Medulla oblongata (tissue), 1 donor: ENCODE data around the gene EVL.
A peak's percentile ranks its signal among the peaks of the same experiment; 100 is the strongest.

Source experiments
- DNase-seq: peaks from one replicate; pipeline ENCODE4 v3.0.0-alpha.2; 2015; ENCODE audit errors: extremely low spot score

EVL gene

DNA sequence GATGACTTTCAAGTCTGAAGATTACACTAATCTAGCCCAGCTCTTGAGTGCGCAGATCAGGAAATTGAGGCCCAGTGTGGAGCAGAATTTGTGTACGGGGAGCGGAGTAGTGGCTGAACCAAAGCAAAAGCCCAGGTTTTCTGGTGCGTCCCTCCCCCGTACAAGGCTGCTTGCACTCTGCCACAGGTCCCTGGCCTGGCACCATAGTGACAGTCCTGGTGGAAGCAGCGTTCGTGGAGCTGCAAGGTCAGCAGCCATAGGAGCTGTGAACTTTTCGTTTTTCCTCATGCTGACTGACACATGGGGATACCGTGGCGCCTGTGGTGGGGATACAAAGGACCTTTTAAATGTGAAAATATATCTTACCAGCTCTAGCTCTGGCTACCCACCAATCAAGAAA is 1.7 kb downstream of the EVL start:
- no peak for DNase-seq

- DNase-seq, result no peak
These were observed 2.3 kb downstream of the EVL start for GRCh38 chr14:100067481-100067880.

DNA sequence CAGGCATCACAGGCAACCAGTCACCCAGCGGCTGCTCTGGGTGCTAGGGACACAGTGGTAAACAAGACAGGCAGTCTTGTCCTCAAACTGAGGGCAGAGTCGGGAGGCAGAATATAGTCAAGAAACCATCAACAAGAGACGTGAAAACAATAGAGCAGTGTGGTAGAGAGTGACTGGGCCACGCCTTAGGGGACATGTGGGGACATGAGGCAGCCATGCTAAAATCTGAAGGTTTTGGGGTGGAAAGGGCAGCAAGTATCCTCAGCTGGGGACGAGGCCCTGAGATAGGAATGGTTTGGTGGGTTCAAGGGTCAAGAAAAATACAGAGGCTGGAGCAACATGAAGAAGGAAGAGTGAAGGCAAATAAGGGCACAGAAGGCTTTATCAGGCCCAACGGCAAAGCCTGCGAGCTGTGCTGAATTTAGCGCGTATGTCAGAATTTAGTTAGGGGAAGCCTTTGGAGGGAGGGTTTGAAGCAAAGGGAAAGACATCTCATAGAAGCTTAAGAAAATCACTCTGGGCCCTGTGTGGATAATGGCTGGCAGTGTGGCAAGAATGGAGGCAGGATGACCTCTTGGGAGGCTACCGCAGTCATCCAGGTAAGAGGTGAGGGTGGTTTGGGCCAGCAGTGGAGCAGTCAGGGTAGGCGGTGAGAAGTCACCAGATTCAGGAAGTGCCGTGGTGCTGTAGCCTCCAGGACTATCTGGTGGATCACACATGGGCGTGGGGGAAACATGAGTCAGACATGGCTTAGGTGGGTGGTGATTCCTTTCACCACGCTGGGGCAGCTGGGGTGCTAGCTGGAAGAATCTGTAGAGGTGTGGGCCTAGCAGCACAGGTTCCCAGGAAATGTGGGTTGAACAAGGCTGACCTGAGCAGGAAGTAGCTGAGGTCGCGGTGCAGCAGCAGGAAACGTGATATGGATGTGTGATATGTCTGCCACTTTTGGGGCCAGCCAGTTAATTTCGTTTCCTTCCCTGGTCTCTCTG is 3.0 kb downstream of the EVL start:
- DNase-seq, result peak; percentile 58

- no peak for DNase-seq
These were observed 4.1 kb downstream of the EVL start for GRCh38 chr14:100069161-100069800.

DNA sequence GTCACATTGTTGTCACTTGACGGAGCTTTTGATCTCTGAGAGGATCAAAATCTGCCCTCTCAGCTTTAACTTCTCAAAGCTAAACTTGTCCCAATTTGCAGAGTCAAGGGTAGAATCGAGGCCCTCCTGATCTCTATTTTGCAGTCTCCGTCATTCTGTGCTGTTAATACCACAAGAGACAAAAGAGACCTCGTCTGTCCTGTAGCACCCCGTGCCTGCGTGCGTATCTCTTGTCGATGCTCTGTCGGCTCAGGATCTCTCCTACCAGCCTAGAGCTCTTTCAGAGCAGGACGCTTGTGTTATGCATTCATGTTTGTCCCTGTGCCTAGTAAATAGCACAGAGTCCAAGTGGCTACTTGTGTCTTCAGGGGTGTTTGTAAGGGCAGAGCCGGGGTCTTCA is 5.1 kb downstream of the EVL start:
- DNase-seq, result no peak

DNA sequence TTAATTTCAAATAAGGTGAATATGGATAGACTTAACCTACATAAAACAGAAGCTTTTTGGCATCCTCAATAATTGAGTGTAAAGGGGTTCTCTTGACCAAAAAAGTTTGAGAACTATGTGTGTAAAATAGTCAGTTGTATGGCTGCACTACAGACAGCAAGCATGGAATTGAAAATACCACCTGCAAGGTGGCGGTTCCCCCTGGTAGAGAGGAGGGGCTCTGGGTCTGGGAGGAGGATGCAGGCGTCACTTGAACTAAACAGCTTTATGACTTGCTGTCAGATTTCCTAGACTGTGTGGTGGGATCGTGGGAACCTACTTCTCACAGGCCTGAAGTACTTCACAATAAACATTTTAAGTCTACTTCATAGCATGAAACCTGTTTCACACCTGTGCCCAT is 6.3 kb downstream of the EVL start:
- DNase-seq, result no peak

DNA sequence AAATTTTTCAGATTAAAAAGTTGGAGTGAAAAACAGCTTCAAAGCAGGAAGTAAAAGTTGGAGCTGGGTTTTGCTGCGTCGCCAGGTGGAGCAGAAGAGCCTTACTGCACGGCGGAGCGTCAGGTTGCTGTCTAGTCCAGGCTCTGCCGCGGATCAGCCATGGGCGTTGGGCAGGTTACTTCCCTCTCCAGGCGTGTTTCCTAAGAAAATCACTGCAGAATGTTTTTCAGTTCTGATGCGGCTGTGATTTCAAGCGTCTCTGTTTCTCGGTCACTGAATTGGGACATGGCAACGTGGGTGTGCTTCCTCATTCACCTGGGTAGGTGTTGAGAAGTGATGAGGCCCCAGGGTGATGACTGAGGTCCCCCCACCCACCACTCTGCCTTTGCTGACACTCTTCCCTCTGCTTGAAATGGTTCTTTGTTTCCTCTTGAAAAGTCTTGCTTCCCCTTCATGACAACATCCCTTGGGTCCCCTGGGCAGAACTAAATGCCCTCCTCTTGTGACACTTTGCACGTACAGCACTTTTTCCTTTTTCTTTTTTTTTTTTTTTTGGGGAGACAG is 7.6 kb downstream of the EVL start:
- no peak for DNase-seq

DNA sequence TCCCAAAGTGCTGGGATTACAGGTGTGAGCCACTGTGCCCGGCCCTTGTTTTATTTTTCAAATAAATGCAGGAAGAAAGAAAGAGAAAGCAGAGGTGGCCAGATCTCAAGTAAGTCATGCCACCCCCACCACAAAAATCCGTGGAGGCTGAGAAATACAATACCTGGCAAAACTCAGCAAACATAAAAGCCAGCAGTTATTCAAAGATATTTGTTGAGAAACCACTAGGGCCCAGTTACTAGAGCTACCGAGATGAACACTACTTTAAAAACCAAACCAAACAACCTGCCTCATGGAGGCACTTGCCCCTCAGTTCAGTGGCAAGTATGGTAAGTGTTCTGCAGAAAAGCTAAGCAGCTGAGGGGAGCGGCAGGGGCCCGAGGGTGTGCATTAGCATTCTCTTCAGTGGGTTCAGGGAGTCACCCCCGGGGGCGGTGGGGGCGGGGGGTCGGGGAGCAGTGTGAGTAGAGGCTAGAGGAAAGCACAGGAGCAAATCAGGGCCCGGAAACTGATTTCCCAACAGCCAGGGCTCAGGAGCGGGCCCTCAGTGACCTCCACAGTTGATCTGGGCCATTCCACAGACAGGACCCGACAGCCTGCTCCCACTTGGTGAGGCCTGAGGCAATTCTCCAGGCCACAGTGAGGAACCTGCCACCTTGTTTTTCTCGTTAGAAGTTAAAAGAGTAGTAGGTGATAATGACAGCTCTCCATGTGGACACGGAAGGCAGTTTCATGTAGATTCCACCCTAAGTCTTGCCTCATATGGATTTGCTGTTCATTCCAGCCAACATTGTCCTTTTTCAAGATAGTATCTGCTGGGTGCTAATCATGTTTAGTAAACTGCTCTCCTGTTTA is 8.6 kb downstream of the EVL start:
- DNase-seq, result no peak

DNA sequence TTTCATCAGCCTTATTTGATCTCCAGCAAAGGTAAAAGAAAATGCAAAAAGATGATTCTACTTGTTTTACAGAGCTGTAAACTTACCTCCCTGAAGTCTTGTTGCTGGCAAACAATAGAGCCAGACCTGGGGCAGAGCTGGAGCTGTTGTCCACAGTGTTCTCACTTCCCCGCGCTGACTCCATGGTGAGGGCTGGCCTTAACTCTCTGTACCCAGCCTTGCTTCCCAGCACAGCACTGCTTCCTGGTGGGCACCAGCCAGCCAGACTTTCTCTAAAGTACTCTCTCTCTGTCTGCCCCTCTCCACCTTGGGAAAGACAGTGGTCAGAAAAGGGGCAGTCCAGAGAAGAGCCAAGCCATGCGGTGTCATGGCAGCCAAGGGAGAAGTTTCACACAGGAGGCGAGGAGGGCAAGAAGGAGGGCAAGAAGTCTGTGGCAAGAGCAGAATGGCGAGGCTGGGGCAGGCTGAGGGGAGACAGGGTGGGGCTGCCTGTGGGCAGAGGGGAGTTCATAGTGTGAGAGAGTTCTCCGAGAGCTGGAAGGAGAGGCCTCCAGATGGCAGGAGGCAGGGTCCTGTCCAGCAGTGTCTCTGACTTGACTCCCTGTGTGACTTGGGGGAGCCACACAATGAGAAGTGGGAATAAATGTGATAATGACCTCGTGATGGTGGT is 9.3 kb downstream of the EVL start:
- DNase-seq, result no peak

- DNase-seq, result no peak
These were observed 10.5 kb downstream of the EVL start for GRCh38 chr14:100075681-100076080.

DNA sequence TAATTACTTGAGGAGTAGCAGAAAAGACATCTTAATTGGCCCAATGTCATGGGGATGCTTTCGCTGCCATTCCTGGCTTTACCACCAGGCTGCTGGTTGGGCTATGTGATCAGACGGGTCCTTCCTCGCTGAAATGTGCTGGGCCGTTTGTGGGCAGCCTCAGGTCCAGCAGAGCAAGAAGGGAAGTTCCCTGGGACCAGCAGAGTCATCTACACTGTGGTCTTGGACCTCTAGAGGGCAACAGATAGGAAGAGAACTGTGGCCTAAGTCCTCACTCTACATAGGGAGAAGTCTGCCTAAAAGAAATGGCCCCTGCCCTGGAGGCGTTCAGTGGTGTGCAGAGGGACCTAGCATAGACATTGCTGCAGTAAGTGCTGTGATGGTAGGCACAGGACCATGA is 10.9 kb downstream of the EVL start:
- peak; percentile 72 for DNase-seq

DNA sequence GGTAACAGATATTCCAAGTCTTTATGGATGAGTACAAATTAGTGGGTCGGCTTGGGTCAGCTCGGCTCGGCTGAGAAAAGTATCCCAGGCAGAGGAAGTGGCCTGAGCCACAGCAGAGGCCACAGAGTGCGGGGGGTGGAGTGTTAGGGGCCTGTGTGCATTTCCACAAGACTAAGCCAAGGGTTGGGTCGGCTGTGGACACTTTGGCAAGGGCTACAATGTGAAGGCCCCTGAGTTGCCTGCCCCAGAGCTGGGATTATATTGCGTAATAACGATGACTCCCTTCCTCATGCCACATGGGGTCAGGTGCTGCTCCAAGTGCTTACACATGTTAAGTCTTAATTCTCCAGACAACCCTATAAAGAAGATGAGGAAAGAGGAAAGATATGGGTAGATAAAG is 11.4 kb downstream of the EVL start:
- no peak for DNase-seq

DNA sequence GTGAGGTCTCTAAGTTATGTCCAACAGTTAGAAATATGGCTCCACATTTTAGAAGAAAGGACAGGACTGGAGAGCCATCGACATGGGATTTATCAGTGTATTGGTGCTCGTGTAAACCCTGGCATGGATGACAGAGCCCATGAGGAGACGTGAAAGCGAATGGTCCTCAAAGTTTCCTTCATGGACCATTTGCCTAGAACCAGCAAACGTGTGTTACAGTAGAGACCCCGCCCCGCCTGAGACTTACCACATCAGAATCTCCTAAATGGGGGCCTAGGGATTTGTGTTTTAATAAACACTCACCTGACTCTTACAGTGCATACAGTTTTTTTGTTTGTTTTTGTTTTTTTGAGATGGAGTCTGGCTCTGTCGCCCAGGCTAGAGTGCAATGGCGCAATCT is 12.2 kb downstream of the EVL start:
- DNase-seq, result no peak

GRCh38 chr14:100078216-100078803 is 13.1 kb downstream of the EVL start:
- DNase-seq, result no peak

DNA sequence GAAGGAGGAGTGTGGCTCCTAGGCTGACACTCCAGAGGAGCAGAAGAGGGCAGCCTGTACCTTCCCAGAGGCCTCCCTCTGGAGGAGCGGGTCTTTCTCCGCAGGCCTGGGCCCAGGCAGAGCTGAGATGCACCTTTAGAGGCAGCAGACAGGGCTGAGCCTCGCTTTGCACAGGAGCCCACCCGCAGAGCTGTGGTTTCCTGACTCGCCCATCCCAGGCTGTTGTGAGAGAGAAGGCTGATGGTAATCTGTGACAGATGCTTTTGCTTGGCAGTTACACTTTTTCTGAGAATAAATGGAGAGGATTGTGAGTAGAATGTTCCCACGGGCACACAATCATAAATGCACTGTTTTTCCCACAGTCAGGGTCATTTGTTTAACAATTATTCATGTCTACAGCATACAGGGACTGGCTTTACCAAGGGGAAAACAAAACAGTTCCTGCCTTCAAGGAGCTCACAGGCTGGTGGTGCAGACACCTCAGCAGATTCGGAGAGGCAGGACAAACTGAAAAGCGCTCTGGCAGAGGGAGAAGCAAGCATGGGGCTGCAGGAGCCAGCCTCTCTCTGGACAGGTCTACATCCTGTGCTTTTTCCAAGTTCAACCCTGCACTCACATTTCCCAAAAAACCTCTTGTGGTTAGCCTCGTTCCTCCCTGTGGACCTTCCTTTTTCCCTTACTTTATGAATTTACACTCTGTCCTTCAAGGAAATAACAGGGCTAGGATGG is 13.9 kb downstream of the EVL start:
- DNase-seq, result peak; percentile 16

DNA sequence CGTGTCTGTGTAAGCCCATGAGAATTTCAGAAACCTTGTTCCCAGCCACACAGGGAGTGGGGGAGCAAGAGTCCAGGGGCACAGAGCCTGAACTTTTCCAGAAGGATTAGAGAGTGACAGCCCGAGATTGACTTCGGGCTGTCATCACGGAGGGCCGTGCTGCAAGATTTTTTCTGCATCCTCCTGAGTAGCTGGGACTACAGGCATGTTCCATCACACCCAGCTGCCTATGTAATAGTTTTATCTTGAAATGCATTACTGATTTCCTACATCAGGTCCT is 14.4 kb downstream of the EVL start:
- no peak for DNase-seq

GRCh38 chr14:100080206-100080605 is 15.0 kb downstream of the EVL start:
- DNase-seq, result no peak

GRCh38 chr14:100081997-100082625 is 16.9 kb downstream of the EVL start:
- DNase-seq, result no peak

DNA sequence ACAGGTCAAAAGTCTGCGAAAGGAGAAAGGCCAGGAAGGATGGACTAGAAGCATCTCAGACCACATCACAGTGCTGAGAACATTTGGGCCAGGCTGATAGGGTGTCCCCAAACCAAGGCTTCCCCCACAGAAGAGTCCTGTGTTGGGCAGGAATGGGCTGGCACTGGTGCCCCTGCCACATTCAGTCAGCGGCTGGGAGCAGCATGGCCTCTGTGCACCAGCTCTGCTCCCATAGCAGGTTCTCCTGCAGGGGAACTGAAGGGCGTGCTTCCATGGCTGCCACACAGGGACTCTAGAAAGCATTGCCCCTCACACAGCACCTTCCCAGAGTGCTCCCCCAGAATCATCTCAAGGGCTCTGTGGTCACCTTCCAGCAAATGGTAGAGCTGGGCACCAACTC is 17.5 kb downstream of the EVL start:
- DNase-seq, result no peak

GRCh38 chr14:100083706-100084105 is 18.5 kb downstream of the EVL start:
- DNase-seq, result no peak
